Stimulated activated CD4-positive, alpha-beta T cell treated with anti-CD3 and anti-CD28 coated beads, Interleukin-2, amount 100 ng/mL, for 4 hours (primary cell): ENCODE results near the gene OPRL1.
"Not testable (repeated sequence)": the region's sequence is repeated elsewhere in the genome, so short reads cannot be mapped to it uniquely, and the experiment has no call there.

Source experiments
- DNase-seq: peaks from one replicate; pipeline ENCODE4 v3.0.0-alpha.2; 2020; ENCODE audit warnings: low read depth

The OPRL1 gene

DNA sequence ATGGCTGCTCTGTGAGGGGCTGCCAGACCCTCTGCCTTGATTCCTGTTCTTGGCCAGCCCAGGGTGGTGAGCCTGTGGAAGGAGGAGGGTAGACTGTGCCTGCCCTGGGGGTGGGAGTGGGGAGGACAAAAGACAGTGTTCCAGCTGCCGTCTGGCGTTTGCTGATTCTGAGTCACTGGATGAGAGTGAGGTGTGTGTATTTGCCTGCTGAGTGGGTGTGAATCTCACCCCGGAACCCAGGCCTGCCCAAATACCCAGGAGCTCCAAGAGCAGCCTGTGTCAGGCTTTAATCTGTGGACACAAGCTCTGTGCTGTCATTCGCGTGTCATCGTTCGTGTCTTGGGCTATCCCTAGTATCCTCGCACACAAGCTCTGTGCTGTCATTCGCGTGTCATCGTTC lies 6.9 kb downstream of the OPRL1 start:
- no peak for DNase-seq

DNA sequence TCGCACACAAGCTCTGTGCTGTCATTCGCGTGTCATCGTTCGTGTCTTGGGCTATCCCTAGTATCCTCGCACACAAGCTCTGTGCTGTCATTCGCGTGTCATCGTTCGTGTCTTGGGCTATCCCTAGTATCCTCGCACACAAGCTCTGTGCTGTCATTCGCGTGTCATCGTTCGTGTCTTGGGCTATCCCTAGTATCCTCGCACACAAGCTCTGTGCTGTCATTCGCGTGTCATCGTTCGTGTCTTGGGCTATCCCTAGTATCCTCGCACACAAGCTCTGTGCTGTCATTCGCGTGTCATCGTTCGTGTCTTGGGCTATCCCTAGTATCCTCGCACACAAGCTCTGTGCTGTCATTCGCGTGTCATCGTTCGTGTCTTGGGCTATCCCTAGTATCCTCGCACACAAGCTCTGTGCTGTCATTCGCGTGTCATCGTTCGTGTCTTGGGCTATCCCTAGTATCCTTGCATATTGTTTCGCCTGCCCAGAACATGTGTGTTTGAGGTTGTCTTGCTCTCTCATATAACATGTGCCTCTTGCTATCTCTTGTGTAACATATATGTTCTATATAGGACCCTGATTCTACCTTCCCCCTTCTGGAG lies 7.4 kb downstream of the OPRL1 start:
- DNase-seq = not testable (repeated sequence)

DNA sequence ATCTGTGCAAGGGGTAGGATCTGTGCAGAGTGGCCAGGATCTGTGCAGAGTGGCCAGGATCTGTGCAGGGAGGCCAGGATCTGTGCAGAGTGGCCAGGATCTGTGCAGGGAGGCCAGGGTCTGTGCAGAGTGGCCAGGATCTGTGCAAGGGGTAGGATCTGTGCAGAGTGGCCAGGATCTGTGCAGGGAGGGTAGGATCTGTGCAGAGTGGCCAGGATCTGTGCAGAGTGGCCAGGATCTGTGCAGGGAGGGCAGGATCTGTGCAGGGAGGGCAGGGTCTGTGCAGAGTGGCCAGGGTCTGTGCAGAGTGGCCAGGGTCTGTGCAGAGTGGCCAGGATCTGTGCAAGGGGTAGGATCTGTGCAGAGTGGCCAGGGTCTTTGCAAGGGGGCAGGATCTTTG lies 8.7 kb downstream of the OPRL1 start:
- not testable (repeated sequence) for DNase-seq

DNA sequence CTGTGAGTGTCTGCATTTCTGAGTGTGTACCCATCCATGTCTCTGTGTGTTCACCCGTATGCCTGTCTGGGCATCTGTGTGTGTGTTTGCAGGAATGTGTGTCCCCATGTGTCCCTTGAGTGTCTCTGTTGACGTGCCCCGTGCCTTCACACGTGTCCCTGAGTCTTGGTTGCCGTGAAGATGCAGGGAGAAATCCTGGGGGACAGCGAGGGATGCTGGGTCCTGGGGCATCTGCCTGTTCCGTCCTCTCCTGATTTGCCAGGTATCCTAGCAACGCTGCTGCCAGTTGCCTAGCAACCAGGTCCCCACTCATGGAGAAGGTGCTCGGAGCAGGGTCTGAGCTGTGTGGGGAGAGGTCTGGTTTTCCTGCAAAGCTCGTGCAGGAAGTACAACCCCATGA lies 10.3 kb downstream of the OPRL1 start:
- no peak for DNase-seq

DNA sequence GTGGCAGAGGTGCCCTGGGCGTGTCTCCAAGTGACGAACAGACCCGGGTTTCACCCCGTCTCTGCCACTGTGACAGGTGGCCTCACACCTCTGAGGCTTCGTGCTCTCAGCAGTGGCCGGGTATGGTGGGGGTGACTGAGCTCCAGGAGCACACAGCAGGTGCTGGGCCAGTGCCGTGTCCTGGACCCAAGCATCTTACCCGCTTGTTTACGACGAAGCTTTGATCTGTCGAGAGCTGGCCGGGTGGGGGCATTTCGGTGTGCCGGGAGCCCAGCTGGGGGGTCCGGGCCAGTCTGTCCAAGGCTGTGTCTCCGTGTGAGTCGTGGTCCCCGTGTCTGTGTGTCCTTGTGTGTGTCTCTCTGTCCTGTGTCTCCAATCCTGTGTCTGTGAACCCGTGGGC lies 11.5 kb downstream of the OPRL1 start:
- DNase-seq = no peak

DNA sequence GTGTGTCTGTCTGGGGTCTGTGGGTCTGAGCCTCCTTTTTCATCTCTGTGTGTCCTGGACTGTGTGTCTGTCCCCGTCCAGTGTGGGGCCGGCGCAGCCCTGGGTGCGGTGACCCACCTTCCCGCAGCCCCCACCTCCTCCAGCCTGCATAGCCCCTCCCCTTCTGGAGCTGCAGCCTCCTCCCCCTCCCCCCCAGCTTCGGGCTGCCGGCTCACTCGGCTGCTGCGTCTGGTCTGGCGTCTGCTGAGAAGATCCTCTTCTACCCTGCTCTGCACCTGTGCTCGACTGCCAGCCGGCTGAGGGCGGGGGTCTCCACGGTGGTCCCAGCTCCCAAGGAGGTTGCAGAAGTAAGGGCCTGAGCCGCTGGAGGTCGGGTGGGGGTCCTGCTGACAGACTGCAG lies 11.9 kb downstream of the OPRL1 start:
- no peak for DNase-seq

DNA sequence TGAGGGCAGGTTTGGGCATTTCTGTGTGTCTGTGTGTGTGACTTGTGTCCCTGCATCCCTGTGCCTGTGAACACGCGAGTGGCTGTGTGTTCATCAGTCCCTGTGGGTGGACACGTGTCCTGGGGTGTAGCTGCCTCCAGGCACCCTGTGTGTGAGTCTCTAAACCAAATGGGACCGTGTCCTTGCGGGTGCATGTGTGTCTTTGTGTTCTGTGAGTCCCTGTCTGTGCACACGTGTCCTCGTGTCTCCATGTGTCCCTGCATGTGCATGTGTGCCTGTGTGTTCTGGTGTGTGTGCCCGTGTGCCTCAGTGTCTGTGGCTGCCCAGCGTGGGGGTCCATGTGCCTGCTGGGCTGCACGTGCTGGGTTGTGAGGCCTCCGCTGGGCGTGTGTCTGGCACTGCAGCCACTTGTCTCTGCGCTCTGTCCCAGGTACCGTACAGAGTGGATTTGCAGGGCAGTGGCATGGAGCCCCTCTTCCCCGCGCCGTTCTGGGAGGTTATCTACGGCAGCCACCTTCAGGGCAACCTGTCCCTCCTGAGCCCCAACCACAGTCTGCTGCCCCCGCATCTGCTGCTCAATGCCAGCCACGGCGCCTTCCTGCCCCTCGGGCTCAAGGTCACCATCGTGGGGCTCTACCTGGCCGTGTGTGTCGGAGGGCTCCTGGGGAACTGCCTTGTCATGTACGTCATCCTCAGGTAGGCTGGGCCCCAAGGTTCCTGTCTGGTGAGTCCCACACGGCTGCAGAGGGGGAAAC lies 12.6 kb downstream of the OPRL1 start:
- no peak for DNase-seq

DNA sequence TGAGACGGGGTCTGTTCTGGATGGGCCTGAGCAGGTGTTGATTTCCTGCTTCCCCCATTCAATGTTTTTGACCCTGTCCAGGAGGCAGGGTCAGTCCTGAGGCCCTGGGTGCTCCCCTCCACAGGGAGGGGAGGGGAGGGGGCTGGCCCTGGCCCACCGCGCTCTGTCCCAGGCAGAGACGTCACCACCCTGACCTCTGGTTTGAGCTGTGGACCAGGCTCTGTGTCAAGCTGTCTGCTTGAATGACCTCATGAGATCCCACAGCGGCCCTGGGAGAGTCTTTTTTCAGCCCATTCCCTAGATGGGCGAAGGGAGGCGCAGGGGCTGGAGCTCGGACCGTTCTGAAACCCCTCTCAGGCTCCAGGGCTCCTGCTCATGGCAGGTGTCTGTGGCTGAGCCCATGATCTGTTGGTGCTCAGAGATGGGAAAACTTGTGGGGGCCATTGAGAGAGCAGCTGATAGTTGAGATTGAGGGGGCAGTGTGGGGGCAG lies 13.2 kb downstream of the OPRL1 start:
- no peak for DNase-seq

DNA sequence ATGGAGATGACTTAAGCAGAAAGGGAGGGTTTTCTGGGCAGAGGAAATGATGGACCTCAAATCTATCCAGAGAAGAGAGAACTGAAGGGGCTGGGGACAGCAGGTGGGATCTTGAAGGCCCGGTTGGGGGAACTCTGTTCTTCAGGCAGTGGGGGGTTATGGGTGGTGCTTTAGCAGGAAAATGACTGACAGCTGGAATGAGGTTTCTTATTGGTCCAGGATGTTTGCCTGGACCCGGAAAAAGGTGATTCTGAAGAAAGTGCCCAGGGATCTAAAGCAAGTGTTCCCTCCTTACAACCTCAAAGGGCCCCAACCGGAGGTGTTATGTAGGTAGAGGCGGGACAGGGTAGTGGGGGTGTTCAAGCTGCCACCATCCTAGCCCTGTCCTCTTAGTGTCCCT lies 15.6 kb downstream of the OPRL1 start:
- no peak for DNase-seq

DNA sequence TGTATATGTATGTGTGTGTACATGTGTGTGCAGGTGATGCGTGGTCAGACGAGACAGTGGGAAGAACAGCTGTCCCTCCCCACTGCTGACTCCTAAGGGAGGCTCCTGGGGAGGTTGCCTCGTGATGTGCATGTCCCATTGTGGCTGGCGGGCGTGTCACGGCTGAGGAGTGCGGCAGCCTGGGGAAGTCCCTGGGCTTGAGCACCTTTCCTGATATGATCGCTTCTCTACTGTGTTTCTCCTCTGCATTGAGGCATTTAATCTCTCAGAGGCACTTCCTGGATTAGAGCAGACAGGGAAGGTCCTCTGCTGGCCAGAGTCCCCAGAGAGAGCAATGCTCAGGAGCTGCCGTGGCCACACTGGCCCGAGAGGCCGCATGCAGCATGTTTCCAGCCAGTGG lies 16.0 kb downstream of the OPRL1 start:
- no peak for DNase-seq

DNA sequence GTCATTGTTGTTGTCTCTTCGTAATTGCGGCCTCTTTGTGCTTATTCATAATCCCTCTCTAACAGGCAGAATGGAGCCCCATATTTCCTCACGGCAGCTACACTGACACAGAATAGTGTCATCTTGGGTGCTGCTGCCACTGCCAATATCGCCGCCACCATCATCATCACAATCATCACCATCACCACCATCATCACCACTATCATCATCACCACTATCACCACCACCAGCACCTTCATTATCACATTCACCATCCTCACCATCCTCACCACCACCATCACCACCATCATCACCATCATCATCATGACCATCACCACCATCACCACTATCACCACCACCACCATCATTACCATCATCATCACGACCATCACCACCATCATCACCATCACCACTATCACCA lies 16.7 kb downstream of the OPRL1 start:
- DNase-seq = no peak

DNA sequence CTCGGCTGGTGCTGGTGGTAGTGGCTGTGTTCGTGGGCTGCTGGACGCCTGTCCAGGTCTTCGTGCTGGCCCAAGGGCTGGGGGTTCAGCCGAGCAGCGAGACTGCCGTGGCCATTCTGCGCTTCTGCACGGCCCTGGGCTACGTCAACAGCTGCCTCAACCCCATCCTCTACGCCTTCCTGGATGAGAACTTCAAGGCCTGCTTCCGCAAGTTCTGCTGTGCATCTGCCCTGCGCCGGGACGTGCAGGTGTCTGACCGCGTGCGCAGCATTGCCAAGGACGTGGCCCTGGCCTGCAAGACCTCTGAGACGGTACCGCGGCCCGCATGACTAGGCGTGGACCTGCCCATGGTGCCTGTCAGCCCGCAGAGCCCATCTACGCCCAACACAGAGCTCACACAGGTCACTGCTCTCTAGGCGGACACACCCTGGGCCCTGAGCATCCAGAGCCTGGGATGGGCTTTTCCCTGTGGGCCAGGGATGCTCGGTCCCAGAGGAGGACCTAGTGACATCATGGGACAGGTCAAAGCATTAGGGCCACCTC lies 18.7 kb downstream of the OPRL1 start:
- DNase-seq = no peak

DNA sequence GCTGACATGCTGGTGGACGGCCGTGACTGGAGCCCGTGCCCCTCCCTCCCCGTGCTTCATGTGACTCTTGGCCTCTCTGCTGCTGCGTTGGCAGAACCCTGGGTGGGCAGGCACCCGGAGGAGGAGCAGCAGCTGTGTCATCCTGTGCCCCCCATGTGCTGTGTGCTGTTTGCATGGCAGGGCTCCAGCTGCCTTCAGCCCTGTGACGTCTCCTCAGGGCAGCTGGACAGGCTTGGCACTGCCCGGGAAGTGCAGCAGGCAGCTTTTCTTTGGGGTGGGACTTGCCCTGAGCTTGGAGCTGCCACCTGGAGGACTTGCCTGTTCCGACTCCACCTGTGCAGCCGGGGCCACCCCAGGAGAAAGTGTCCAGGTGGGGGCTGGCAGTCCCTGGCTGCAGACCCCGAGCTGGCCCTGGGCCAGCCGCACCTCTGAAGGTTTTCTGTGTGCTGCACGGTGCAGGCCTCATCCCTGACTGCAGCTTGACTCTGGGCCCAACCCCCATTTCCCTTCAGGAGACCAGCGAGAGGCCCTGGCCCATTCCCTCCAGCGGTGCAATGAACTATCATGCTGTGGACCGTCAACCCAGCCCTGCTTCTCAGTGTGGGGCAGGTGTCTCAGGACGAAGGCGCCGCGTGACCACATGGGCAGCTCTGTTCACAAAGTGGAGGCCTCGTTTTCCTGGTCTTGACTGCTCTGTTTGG lies 19.4 kb downstream of the OPRL1 start:
- DNase-seq = no peak

DNA sequence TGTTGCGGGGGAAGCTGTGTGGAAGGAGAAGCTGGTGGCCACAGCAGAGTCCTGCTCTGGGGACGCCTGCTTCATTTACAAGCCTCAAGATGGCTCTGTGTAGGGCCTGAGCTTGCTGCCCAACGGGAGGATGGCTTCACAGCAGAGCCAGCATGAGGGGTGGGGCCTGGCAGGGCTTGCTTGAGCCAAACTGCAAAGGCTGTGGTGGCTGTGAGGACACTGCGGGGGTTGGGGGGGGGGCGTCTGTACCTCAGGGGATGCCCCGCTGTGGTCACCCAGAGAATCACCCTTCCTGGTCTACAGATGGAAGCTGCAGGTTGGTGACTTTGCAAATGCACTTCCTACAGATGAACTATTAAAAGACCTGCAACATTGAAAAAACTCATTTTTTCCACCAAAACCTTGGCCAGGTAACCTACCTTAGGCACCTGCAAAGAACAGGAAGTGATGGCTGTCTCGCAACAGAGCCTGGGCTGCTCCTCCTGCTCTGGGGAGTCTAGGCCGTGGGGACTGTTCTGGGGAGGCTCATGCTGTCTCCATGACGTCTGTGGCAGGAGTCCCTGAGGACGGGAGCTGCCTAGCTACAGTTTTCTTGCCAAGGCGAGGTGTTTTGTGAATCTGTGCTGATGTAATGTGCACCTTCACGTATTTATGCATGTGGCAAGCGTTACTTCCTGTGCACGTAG lies 20.1 kb downstream of the OPRL1 start:
- DNase-seq = no peak

DNA sequence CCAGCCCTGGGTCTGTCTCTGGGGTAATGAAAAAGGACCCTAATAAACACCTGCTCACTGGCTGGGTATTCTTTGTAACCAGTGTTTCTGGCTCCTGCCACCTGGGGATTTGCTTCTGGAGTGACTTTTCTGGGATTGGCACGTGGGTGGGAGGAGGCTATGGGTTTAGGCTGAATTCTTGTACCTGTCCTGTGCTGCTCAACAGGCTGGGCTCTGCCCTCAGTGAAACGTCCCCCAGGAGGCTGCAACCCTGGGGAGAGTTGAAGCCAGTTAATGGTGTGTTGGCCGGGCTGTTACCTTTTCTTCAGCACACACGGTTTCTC lies 20.6 kb downstream of the OPRL1 start:
- DNase-seq = no peak

DNA sequence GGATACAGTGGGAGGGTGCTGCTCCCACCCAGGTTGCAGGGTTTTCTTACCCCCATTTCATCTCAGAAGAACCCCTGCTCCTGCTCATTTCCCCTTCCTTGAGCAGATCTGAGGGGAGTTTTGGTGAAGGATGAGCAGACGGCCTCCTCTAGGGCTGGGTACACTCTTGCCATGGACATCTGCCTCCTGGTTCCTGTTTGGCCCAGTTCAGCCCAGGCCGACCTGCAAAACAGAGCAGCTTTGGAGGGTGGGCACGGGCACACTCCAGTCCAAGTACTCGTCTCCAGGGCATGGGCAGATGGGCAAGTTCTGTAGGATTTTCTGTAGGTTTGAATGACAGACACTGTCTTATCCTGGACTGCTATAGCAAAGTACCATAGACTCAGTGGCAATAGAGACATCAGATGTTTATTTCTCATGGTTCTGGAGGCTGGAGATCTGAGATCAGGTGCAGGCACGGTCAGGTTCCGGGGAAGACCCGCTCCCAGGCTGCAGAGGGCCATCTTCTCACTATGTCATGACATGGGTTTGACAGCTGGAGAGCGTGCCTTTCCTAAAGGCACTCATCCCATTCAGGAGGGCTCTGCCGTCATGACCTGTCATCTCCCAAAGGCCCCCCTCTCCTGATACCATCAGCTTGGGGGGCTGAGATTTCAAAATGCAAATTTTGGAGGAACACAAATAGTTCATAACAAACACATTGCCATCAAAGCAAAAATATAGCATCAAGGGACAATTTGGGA lies 21.2 kb downstream of the OPRL1 start:
- no peak for DNase-seq

DNA sequence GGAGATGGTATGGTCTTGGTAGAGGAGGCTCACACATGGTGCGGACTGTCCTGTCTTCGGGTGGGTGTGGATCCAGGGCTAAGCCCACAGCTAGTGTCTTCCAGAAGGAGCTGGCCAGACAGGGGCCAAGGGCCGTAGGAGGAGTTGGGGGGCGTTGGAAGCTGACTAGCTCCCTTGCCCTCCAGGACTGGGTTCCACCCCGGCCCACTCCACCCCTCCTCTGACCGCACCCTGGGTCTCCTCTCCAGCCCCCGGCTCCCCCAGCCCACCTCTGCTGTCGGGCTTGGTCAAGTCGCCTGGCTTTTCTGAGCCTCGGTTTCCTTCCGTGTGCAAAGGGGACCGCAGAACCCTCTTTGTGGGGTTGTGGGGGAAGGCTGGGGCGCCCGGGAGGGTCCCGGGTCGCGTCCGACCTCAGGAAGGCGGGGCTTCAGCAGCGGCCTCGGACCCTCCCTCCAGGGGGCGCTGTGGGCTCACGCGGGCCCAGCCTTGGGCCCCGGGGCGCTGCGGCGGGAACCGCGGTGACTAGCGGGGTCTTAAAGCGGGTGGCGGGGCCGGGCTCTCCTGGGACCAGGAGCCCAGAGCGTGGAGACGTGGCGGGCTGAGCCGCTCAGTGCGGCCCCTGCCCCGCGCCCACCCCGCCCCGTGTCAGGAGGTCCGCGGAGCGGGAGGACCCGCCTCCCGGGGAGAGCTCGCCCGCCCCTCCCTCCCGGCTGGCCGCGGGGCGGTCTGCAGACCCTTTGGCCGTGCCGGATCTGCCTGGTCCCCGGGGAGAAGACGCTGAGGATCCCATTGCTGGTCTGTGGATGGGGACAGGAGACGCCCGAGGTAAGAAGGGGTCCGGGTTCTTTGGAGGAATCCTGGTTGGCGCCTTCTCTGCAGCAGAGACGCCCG lies 22.1 kb downstream of the OPRL1 start:
- DNase-seq = peak; percentile 40

DNA sequence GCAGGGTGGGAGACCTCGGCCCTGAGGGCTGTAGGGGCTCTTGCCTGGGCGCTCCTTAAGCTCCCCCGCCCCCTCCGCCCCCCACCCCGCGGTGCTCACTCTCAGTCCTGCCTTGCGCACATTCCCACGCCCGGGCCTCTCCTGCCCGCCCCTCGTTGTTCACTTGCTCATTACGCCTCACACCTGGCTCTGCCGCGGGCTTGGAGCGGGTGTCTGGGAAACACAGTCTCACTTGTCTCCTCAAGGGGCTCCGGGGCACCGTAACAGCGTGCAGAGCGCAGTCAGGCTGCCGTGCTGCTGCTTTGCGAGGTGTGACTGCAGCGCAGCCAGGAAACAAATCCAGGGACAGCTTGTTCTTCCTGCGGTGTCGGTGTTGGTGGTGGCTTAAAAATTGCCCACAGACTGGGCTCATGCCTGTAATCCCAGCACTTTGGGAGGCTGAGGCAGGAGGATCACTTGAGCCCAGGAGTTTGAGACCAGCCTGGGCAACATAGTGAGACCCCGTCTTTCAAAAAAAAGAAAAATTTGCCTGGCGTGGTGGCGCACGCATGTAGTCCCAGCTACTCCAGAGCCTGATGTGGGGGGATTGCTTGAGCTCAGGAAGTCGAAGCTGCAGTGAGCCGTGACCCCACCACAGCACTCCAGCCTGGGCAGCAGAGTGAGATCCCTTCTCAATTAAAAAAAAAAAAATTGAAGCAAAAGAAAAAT lies 22.9 kb downstream of the OPRL1 start:
- no peak for DNase-seq

DNA sequence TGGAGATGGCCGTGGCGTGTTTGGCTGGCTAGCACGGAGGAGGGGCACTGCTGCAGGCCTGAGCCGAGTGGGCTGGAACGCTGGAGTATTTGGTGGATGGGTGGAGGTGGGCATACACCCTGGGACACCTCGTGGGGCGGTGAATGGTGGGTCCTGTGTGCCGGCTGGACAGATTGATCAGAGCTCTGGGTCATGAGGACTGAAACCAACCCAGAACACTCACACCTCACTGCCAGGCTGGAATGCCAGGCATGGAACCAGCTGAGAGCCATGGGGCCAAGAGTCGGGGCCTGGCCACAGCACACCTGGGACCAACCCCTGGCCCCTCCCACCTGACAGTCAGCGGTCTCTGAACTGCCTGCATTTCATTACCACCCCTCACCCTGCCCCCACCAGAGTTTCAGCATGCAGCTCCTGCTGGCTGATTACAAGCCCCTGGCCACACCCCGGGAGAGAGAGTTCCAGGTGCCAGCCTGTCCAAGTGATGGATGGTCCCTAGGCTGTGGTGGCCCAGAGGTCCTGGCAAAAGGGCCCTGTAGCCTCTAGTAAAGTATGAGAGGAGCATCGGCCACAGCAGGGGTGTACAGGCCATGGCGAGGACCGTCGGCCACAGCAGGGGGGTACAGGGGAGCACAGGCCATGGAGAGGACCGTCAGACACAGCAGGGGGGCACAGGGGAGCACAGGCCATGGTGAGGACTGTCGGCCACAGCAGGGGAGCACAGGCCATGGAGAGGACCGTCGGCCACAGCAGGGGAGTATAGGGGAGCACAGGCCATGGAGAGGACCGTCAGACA lies 24.2 kb downstream of the OPRL1 start:
- no peak for DNase-seq
